ENCODE data around the gene BIN2. TPM values are rescaled to one million over a fixed set of nuclear protein-coding genes. Genes with fewer than 3 reads are reported as not detected.

BIN2 gene
- total RNA-seq, 1 experiment from 2014 or later = 0.39 TPM

- H3K27ac ChIP-seq (ENCODE audit: low read length) = no peak overlapping the region
Measured at GRCh38 chr12:51269174-51270066, 54.6 kb downstream of the BIN2 start.

GRCh38 chr12:51265024-51265423 is 59.0 kb downstream of the BIN2 start:
- POLR2A ChIA-PET = no interaction called here
- intact Hi-C loops (cut with micrococcal nuclease; ENCODE audit: unreplicated experiment) = loop anchor here (5.0 kb wide), 1 partner anchor 77 kb away; no protein-coding TSS in a partner anchor
- CTCF ChIA-PET = no interaction called here
- TF ChIP-seq CTCF (IDR thresholded peaks at IDR 0.05) = no peak
- TF ChIP-seq REST (IDR thresholded peaks at IDR 0.05; ENCODE audit: insufficient read depth in 1 of 2, low read depth in 2 of 2, low read length in 1 of 2) = no peak
- no peak for TF ChIP-seq SIN3A (IDR thresholded peaks at IDR 0.05; ENCODE audit: borderline replicate concordance, insufficient read depth, low read depth, low read length)
- no peak for TF ChIP-seq POLR2AphosphoS5 (IDR thresholded peaks at IDR 0.05; ENCODE audit: low read depth, low read length)
- no peak for TF ChIP-seq TCF7L2 (IDR thresholded peaks at IDR 0.05; ENCODE audit: low read depth, low read length)
- H3K36me3 ChIP-seq (ENCODE audit: control insufficient read depth, insufficient read depth, low read length) = no peaks in the 10 kb centered on the region
- in situ Hi-C loops (cut with HindIII; ENCODE audit: low pct_unique_long_range_greater_than_20kb, low sequenced_read_pairs) = no loop called here
- no peak overlapping the region for H3K27ac ChIP-seq (ENCODE audit: low read length)
- ATAC-seq = no peak
- BruUV-seq (replicated peaks) = no TSS peak
- no peak overlapping the region for H3K4me3 ChIP-seq (ENCODE audit: low read depth in 2 of 2, low read length in 2 of 2)
- no peaks in the 10 kb centered on the region for H3K9me3 ChIP-seq (ENCODE audit: control insufficient read depth, insufficient read depth, low read depth, low read length)
- H3K27me3 ChIP-seq (ENCODE audit: control insufficient read depth, insufficient read depth, low read length) = no peaks in the 10 kb centered on the region
- no peak for DNase-seq (ENCODE audit: low read depth, low spot score)
- no peaks in the 10 kb centered on the region for H3K4me1 ChIP-seq (ENCODE audit: control insufficient read depth, insufficient read depth, low read length)

More at GRCh38 chr12:51269174-51270066, 54.6 kb downstream of the BIN2 start:
- intact Hi-C loops (cut with micrococcal nuclease; ENCODE audit: unreplicated experiment) = loop anchor here (5.0 kb wide), 1 partner anchor 73 kb away; no protein-coding TSS in a partner anchor
- Histone ChIP-seq H3K4me3 (ENCODE audit: low read depth in 2 of 2, low read length in 2 of 2) (peak overlapping the region; percentile 54 to 69), H3K4me1 (ENCODE audit: control insufficient read depth, insufficient read depth, low read length) (peaks cover 6% of the 10 kb centered on the region; the same call in 1 of the 2 replicates), H3K9me3 (ENCODE audit: control insufficient read depth, insufficient read depth, low read depth, low read length) (no peaks in the 10 kb centered on the region), H3K27me3 (ENCODE audit: control insufficient read depth, insufficient read depth, low read length) (peaks cover 4% of the 10 kb centered on the region; the same call in 1 of the 2 replicates), H3K36me3 (ENCODE audit: control insufficient read depth, insufficient read depth, low read length) (no peaks in the 10 kb centered on the region; the same call in 1 of the 2 replicates)
- in situ Hi-C loops (cut with HindIII; ENCODE audit: low pct_unique_long_range_greater_than_20kb, low sequenced_read_pairs) = no loop called here
- no peak for DNase-seq (ENCODE audit: low read depth, low spot score)
- ChIA-PET CTCF (interaction anchor here (0.6 to 2.3 kb wide), 2 partner anchors 72 to 92 kb away, joined by 3 to 11 read pairs; no protein-coding TSS in a partner anchor), POLR2A (no interaction called here)
- ATAC-seq = peak; percentile 91
- no TSS peak for BruUV-seq (replicated peaks)
- TF ChIP-seq TCF7L2 (IDR thresholded peaks at IDR 0.05; ENCODE audit: low read depth, low read length) (no peak), CTCF (IDR thresholded peaks at IDR 0.05) (peak; percentile 72)

Measured in Panc1 (cell line).